HCT116 (cell line): Measurements from ENCODE around the gene GNAT2. TPM values are rescaled to one million over a fixed set of nuclear protein-coding genes. Genes with fewer than 3 reads are reported as not detected.

Experiments
- ATAC-seq: fragments of 200-7000 bp; cut with Tn5 transposase; 2 replicates; pipeline ENCODE4 v1.9.1; 2020; ENCODE audit warnings: mild to moderate bottlenecking, moderate library complexity
- Bru-seq: library from RNA; stranded (reverse); fragments of 400-500 nt; gene quantifications from one replicate; lab custom pipeline; 2021; lab: Mats Ljungman, UMichigan
- BruChase-seq, 2 experiments: library from RNA; stranded (reverse); fragments of 400-500 nt; gene quantifications; one replicate each; lab custom pipeline; 2021; lab: Mats Ljungman, UMichigan
- BruUV-seq: library from RNA; stranded (reverse); fragments of 400-500 nt; replicated peaks from 2 replicates; lab custom pipeline; 2021; lab: Mats Ljungman, UMichigan
- CTCF ChIA-PET: fragments of 300-600 bp; sonication (Branson Sonifier 250); formaldehyde crosslinking; loops from one replicate; lab custom pipeline; 2021; ENCODE audit warnings: antibody characterized with exemption; lab: Charles Lee
- POLR2A ChIA-PET: fragments of 300-600, 350-600 bp; sonication (Branson Sonifier 250); formaldehyde crosslinking; loops from one replicate; lab custom pipeline; 2021; ENCODE audit warnings: antibody characterized with exemption; lab: Charles Lee
- RAD21 ChIA-PET, 2 experiments: fragments of 300-600 bp; sonication (Branson Sonifier 250); formaldehyde crosslinking; loops; one replicate each; lab custom pipeline; 2023; ENCODE audit warnings: low total read pairs in 2 of 2; ENCODE audit not compliant: uncharacterized antibody in 2 of 2, unreplicated experiment in 2 of 2, low non-redundant PET in 1 of 2; lab: Charles Lee
- DNase-seq: peaks from one replicate; pipeline ENCODE4 v3.0.0-alpha.2; 2010; ENCODE audit warnings: low read depth, low spot score
- H2AFZ ChIP-seq: fragments of 200-600 bp; shearing (Covaris generic), sonication (generic); 2 replicates; pipeline ENCODE4 v1.6.1; 2017; ENCODE audit warnings: low read depth, mixed run types, mixed read lengths, antibody characterized with exemption, low read length; ENCODE audit not compliant: poor library complexity, severe bottlenecking
- H3K27ac ChIP-seq: 2 replicates; pipeline ENCODE4 v1.5.1; 2012; ENCODE audit warnings: low read depth, low read length
- H3K27me3 ChIP-seq: fragments of 200-600 bp; sonication (generic); 2 replicates; pipeline ENCODE4 v1.6.1; 2016; ENCODE audit warnings: mixed run types, low read length, mixed read lengths; ENCODE audit not compliant: insufficient read depth
- H3K36me3 ChIP-seq, 2 experiments: fragments of 200-500 bp in 1 of 2; fragments of 200-600 bp in 1 of 2; sonication (Bioruptor generic) in 1 of 2; sonication (generic) in 1 of 2; 2 replicates each; pipeline versions ENCODE4 v1.5.1 to v1.6.1; 2014 to 2016; ENCODE audit warnings: low read length in 2 of 2, inconsistent platforms in 1 of 2, mixed read lengths in 1 of 2, mixed run types in 1 of 2; ENCODE audit not compliant: insufficient read depth in 2 of 2, control insufficient read depth in 1 of 2
- H3K4me1 ChIP-seq, 2 experiments: fragments of 200-600 bp in 1 of 2; sonication (generic) in 1 of 2; 2 replicates each; pipeline versions ENCODE4 v1.5.1 to v1.6.1; 2012 to 2017; ENCODE audit warnings: low read length in 2 of 2, inconsistent platforms in 1 of 2, mild to moderate bottlenecking in 1 of 2, mixed read lengths in 1 of 2, mixed run types in 1 of 2, moderate library complexity in 1 of 2; ENCODE audit not compliant: insufficient read depth in 2 of 2, control insufficient read depth in 1 of 2
- H3K4me2 ChIP-seq: fragments of 200-600 bp; sonication (generic); 2 replicates; pipeline ENCODE4 v1.6.1; 2017; ENCODE audit warnings: mixed run types, low read length, mixed read lengths
- H3K4me3 ChIP-seq, 2 experiments: fragments of 200-600 bp in 1 of 2; sonication (generic) in 1 of 2; replicated peaks in 1 of 2; 2 replicates each; pipeline ENCODE4 v1.5.1; 2011 to 2016; ENCODE audit warnings: low read length in 2 of 2, control low read depth in 1 of 2, low read depth in 1 of 2, mild to moderate bottlenecking in 1 of 2, mixed read lengths in 1 of 2, mixed run types in 1 of 2
- H3K79me2 ChIP-seq: fragments of 200-600 bp; sonication (generic); 2 replicates; pipeline ENCODE4 v1.6.1; 2017; ENCODE audit warnings: mild to moderate bottlenecking, mixed run types, low read length, moderate library complexity, mixed read lengths; ENCODE audit not compliant: insufficient read depth
- H3K9ac ChIP-seq: fragments of 200-600 bp; sonication (generic); 2 replicates; pipeline ENCODE4 v1.6.1; 2016; ENCODE audit warnings: low read length, mixed read lengths
- H3K9me2 ChIP-seq: fragments of 200-600 bp; sonication (generic), shearing (Covaris generic); 2 replicates; pipeline ENCODE4 v1.6.1; 2017; ENCODE audit warnings: mixed run types, mild to moderate bottlenecking, moderate library complexity; ENCODE audit not compliant: insufficient read depth
- H3K9me3 ChIP-seq, 2 experiments: fragments of 200-500 bp in 1 of 2; fragments of 200-600 bp in 1 of 2; sonication (Bioruptor generic) in 1 of 2; sonication (generic) in 1 of 2; 2 replicates each; pipeline ENCODE4 v1.6.1; 2014 to 2017; ENCODE audit warnings: low read length in 2 of 2, mixed read lengths in 2 of 2, inconsistent platforms in 1 of 2, low read depth in 1 of 2, mild to moderate bottlenecking in 1 of 2, mixed run types in 1 of 2, moderate library complexity in 1 of 2; ENCODE audit not compliant: control insufficient read depth in 1 of 2, insufficient read depth in 1 of 2
- H4K20me1 ChIP-seq: fragments of 200-600 bp; sonication (generic), shearing (Covaris generic); 2 replicates; pipeline ENCODE4 v1.6.1; 2017; ENCODE audit warnings: mixed run types, mild to moderate bottlenecking, moderate library complexity; ENCODE audit not compliant: insufficient read depth
- CBX3 ChIP-seq: IDR thresholded peaks from 2 replicates; pipeline ENCODE4 v1.6.1; 2012; ENCODE audit warnings: low read depth
- EGR1 ChIP-seq: IDR thresholded peaks from 2 replicates; pipeline ENCODE4 v1.6.1; 2012; ENCODE audit warnings: low read depth
- EZH2 ChIP-seq: fragments of 200-600 bp; sonication (generic); IDR thresholded peaks from 2 replicates; pipeline ENCODE4 v1.6.1; 2017; ENCODE audit warnings: antibody characterized with exemption, mixed run types
- POLR2AphosphoS5 ChIP-seq: IDR thresholded peaks from 2 replicates; pipeline ENCODE4 v1.6.1; 2011; ENCODE audit warnings: mild to moderate bottlenecking, low read depth, low read length, moderate library complexity
- RAD21 ChIP-seq: IDR thresholded peaks from 2 replicates; pipeline ENCODE4 v1.6.1; 2012; ENCODE audit warnings: low read depth, mild to moderate bottlenecking
- SIN3A ChIP-seq: IDR thresholded peaks from 2 replicates; pipeline ENCODE4 v1.6.1; 2012; ENCODE audit warnings: low read depth
- SP1 ChIP-seq: IDR thresholded peaks from 2 replicates; pipeline ENCODE4 v1.6.1; 2012; ENCODE audit warnings: low read depth
- SRF ChIP-seq: IDR thresholded peaks from 2 replicates; pipeline ENCODE4 v1.6.1; 2012; ENCODE audit warnings: low read depth
- TCF7L2 ChIP-seq: IDR thresholded peaks from 2 replicates; pipeline ENCODE4 v1.7.0; 2011; ENCODE audit warnings: borderline replicate concordance, inconsistent platforms; ENCODE audit not compliant: insufficient read depth, insufficient read length; ENCODE audit errors: extremely low read depth
- ZBTB33 ChIP-seq: IDR thresholded peaks from 2 replicates; pipeline ENCODE4 v1.6.1; 2011; ENCODE audit warnings: mild to moderate bottlenecking, low read length, moderate library complexity; ENCODE audit not compliant: insufficient replicate concordance; ENCODE audit errors: extremely low read depth
- ZFX ChIP-seq: fragments of 450-650 bp; IDR thresholded peaks from 2 replicates; pipeline ENCODE4 v1.6.1; 2017
- ZNF274 ChIP-seq: fragments of 200-500 bp; sonication (Bioruptor generic); IDR thresholded peaks from 2 replicates; pipeline ENCODE4 v1.6.1; 2014; ENCODE audit warnings: mild to moderate bottlenecking, low read depth, low read length, inconsistent platforms
- intact Hi-C: fragments of 100-400 bp; cut with micrococcal nuclease; formaldehyde crosslinking; loops from 2 replicates; pipeline ENCODE4 v1.10.0; 2022
- long read RNA-seq: library from polyadenylated mRNA; unstranded; transcript quantifications from one replicate; pipeline ENCODE4 v2.0.0, GENCODE V29; 2021; ENCODE audit not compliant: unreplicated experiment
- polyA plus RNA-seq: library from polyadenylated mRNA; unstranded; fragments of >200 nt; gene quantifications from 2 replicates; pipeline ENCODE4 v1.2.1, GENCODE V29; 2012; ENCODE audit warnings: missing spikeins
- total RNA-seq: library from RNA; stranded (reverse); gene quantifications from one replicate; pipeline ENCODE4 v1.2.1, GENCODE V29; 2021; ENCODE audit not compliant: unreplicated experiment
- TF ChIP-seq, protein P1 (sequence below), 3 experiments: fragments of 200-600 bp in 1 of 3; sonication (generic) in 1 of 3; IDR thresholded peaks in 2 of 3; conservative IDR thresholded peaks in 1 of 3; 2 replicates each; pipeline ENCODE4 v1.5.1; 2012 to 2017; ENCODE audit warnings: low read depth in 2 of 3, low read length in 2 of 3, antibody characterized with exemption in 1 of 3, borderline replicate concordance in 1 of 3, control low read depth in 1 of 3, mild to moderate bottlenecking in 1 of 3, mixed read lengths in 1 of 3, mixed run types in 1 of 3, moderate library complexity in 1 of 3; ENCODE audit not compliant: insufficient read depth in 1 of 3
- TF ChIP-seq, protein P2 (sequence below): IDR thresholded peaks from 2 replicates; pipeline ENCODE4 v1.6.1; 2012
- TF ChIP-seq, protein P3 (sequence below): IDR thresholded peaks from 2 replicates; pipeline ENCODE4 v1.6.1; 2012
- TF ChIP-seq, protein P4 (sequence below): IDR thresholded peaks from 2 replicates; pipeline ENCODE4 v1.6.1; 2012; ENCODE audit warnings: low read depth

GNAT2 gene
- total RNA-seq (0.76 TPM), Bru-seq, nascent RNA (percentile 21 among the genes with signal in this experiment), BruChase-seq, experiment 1, labeled RNA remaining after a 6-hour chase (percentile 14 among the genes with signal in this experiment), BruChase-seq, experiment 2, labeled RNA remaining after a 2-hour chase (percentile 4 among the genes with signal in this experiment)
- polyA plus RNA-seq, result 0.16 and 0.34 TPM in 2 replicates
- long read RNA-seq, partial matches to known transcripts, result 0 of 3 reads
- long read RNA-seq, other reads (novel, unspliced or antisense), result 3 of 3 reads

DNA sequence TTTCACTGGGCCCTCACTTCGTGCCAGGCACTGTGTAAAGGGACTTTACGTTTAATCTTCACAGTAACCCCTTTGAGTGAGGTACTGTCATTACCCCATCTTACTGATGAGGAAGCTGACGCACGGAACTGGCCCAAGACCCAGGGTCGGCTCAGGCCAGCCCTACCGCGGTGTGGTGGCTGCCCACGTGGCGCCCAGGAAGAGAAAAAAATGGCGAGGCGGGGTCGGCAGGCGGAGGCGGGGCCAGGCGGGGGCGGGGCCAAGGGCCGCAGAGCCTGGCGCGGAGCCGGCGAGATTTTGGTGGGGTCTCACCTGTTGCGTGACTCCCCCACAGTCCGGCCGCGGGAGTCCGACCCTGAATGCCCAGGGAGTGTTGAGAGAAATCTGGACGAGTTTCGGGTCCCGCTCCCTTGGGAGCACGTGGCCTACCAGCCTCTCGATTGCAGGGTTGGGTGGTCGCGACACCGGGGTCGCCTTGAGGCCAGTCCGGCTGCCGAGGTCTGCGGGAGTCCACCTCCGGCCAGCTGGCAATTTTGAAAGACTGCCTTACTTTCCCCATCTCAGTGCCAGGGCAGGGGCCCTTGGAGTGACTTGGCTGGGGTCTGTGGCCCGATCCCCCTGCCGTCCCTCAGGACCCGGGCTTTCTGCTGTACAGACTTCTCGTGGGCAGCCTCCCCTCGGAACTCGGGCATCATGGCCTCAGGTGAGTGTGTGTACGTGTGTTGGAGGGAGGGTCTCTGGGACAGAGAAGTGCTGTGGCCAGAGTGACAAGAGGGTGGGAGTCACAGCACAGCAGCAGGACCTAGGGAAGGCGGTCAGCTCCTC lies at the start of gene GNAT2, which contains the start of gene AMPD2:
GNAT2 (minus strand) TSS at position 41 of the 825 bp plus-strand sequence. CDS start 6,746 bp downstream, outside the sequence.
AMPD2 (plus strand) TSS at position 262 of the 825 bp plus-strand sequence. CDS start 1,339 bp downstream, outside the sequence.
- H3K36me3 ChIP-seq, result no peaks in the 10 kb centered on the region
- ChIA-PET CTCF (interaction anchor here (0.9 to 2.0 kb wide), 5 partner anchors 10 to 74 kb away, joined by 3 to 13 read pairs (median 4); partner anchors contain the start of gene GNAI3), RAD21 (no interaction called here), POLR2A (interaction anchor here (1.3 to 2.3 kb wide), 2 partner anchors 17 to 72 kb away, joined by 4 to 17 read pairs; partner anchors contain the start of gene GNAI3)
- no peaks in the 10 kb centered on the region for H4K20me1 ChIP-seq
- H3K9ac ChIP-seq, result peak within 1 kb of the TSS; percentile 99
- H3K9me2 ChIP-seq, result no peaks in the 10 kb centered on the region
- no peak within 1 kb of the TSS for H2AFZ ChIP-seq
- H3K9me3 ChIP-seq, result no peaks in the 10 kb centered on the region
- H3K79me2 ChIP-seq, result peaks cover 51% of the 10 kb centered on the region
- H3K4me2 ChIP-seq, result peak within 1 kb of the TSS; percentile 100
- H3K4me1 ChIP-seq, result peaks cover 30 to 47% of the 10 kb centered on the region in 2 experiments; a peak in 3 of 4 replicates
- ATAC-seq (peak; percentile 63), DNase-seq (peak; percentile 37)
- BruUV-seq, result TSS peak; percentile 82
- peak within 1 kb of the TSS; percentile 88 to 95 for H3K4me3 ChIP-seq
- no peaks in the 10 kb centered on the region for H3K27me3 ChIP-seq
- peak within 1 kb of the TSS; percentile 86 for H3K27ac ChIP-seq
- intact Hi-C loops, result no loop called here
- TF ChIP-seq SIN3A (peak; percentile 80), ZFX (peak; percentile 48; the same call in 1 of the 2 replicates), TCF7L2 (no peak), ZNF274 (no peak), CBX3 (no peak), EGR1 (peak; percentile 62; the same call in 1 of the 2 replicates), POLR2AphosphoS5 (peak; percentile 77), EZH2 (no peak), SRF (no peak), SP1 (no peak), RAD21 (no peak), ZBTB33 (no peak)
- TF ChIP-seq, protein P1, sequence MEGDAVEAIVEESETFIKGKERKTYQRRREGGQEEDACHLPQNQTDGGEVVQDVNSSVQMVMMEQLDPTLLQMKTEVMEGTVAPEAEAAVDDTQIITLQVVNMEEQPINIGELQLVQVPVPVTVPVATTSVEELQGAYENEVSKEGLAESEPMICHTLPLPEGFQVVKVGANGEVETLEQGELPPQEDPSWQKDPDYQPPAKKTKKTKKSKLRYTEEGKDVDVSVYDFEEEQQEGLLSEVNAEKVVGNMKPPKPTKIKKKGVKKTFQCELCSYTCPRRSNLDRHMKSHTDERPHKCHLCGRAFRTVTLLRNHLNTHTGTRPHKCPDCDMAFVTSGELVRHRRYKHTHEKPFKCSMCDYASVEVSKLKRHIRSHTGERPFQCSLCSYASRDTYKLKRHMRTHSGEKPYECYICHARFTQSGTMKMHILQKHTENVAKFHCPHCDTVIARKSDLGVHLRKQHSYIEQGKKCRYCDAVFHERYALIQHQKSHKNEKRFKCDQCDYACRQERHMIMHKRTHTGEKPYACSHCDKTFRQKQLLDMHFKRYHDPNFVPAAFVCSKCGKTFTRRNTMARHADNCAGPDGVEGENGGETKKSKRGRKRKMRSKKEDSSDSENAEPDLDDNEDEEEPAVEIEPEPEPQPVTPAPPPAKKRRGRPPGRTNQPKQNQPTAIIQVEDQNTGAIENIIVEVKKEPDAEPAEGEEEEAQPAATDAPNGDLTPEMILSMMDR (IDR thresholded peaks at IDR 0.05 in 2 of 3, conservative IDR thresholded peaks at IDR 0.05 in 1 of 3; ENCODE audit: borderline replicate concordance in 1 of 3, insufficient read depth in 1 of 3, low read depth in 2 of 3, low read length in 2 of 3), result no peak
- TF ChIP-seq, protein P2, sequence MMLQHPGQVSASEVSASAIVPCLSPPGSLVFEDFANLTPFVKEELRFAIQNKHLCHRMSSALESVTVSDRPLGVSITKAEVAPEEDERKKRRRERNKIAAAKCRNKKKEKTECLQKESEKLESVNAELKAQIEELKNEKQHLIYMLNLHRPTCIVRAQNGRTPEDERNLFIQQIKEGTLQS, result no peak
- TF ChIP-seq, protein P3, sequence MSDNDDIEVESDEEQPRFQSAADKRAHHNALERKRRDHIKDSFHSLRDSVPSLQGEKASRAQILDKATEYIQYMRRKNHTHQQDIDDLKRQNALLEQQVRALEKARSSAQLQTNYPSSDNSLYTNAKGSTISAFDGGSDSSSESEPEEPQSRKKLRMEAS, result peak; percentile 99
- TF ChIP-seq, protein P4, sequence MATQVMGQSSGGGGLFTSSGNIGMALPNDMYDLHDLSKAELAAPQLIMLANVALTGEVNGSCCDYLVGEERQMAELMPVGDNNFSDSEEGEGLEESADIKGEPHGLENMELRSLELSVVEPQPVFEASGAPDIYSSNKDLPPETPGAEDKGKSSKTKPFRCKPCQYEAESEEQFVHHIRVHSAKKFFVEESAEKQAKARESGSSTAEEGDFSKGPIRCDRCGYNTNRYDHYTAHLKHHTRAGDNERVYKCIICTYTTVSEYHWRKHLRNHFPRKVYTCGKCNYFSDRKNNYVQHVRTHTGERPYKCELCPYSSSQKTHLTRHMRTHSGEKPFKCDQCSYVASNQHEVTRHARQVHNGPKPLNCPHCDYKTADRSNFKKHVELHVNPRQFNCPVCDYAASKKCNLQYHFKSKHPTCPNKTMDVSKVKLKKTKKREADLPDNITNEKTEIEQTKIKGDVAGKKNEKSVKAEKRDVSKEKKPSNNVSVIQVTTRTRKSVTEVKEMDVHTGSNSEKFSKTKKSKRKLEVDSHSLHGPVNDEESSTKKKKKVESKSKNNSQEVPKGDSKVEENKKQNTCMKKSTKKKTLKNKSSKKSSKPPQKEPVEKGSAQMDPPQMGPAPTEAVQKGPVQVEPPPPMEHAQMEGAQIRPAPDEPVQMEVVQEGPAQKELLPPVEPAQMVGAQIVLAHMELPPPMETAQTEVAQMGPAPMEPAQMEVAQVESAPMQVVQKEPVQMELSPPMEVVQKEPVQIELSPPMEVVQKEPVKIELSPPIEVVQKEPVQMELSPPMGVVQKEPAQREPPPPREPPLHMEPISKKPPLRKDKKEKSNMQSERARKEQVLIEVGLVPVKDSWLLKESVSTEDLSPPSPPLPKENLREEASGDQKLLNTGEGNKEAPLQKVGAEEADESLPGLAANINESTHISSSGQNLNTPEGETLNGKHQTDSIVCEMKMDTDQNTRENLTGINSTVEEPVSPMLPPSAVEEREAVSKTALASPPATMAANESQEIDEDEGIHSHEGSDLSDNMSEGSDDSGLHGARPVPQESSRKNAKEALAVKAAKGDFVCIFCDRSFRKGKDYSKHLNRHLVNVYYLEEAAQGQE, result no peak
